ENCODE data around the gene PTH2. TPM values are rescaled to one million over a fixed set of nuclear protein-coding genes. Genes with fewer than 3 reads are reported as not detected.
"Not testable (repeated sequence)": the region's sequence is repeated elsewhere in the genome, so short reads cannot be mapped to it uniquely, and the experiment has no call there.

PTH2 gene
- polyA plus RNA-seq, 4 donors, result not detected

GRCh38 chr19:49450405-49450804 lies 27.2 kb upstream of the PTH2 start:
- DNase-seq (ENCODE audit: low read depth in 4 of 4, low spot score in 3 of 4), result no peak

GRCh38 chr19:49448432-49448786 lies 25.2 kb upstream of the PTH2 start:
- no peak for DNase-seq (ENCODE audit: low read depth in 4 of 4, low spot score in 3 of 4)

- no peak for DNase-seq (ENCODE audit: low read depth in 4 of 4, low spot score in 3 of 4)
Measured at GRCh38 chr19:49447485-49448431, 24.5 kb upstream of the PTH2 start.

GRCh38 chr19:49445997-49446396 lies 22.8 kb upstream of the PTH2 start:
- DNase-seq (ENCODE audit: low read depth in 4 of 4, low spot score in 3 of 4), result no peak

GRCh38 chr19:49444100-49444700 lies 21.0 kb upstream of the PTH2 start:
- DNase-seq (ENCODE audit: low read depth in 4 of 4, low spot score in 3 of 4), result not testable (repeated sequence)

GRCh38 chr19:49443366-49444099 lies 20.3 kb upstream of the PTH2 start:
- peak; percentile 92 to 97 (median 92) for DNase-seq (ENCODE audit: low read depth in 4 of 4, low spot score in 3 of 4)

GRCh38 chr19:49442771-49443365 lies 19.6 kb upstream of the PTH2 start:
- peak in 3 of 4 donors; percentile 65 to 75 (median 67) for DNase-seq (ENCODE audit: low read depth in 4 of 4, low spot score in 3 of 4)

- no peak for DNase-seq (ENCODE audit: low read depth in 4 of 4, low spot score in 3 of 4)
Measured at GRCh38 chr19:49442354-49442753, 19.1 kb upstream of the PTH2 start.

GRCh38 chr19:49441960-49442350 lies 18.7 kb upstream of the PTH2 start:
- no peak for DNase-seq (ENCODE audit: low read depth in 4 of 4, low spot score in 3 of 4)

GRCh38 chr19:49441210-49441959 lies 18.1 kb upstream of the PTH2 start, which contains the start of gene SLC17A7:
SLC17A7 (minus strand) TSS chr19:49441527; CDS start chr19:49441379, 148 bp downstream.
- no peak for DNase-seq (ENCODE audit: low read depth in 4 of 4, low spot score in 3 of 4)

GRCh38 chr19:49440439-49441209 lies 17.4 kb upstream of the PTH2 start:
- no peak for DNase-seq (ENCODE audit: low read depth in 4 of 4, low spot score in 3 of 4)

- DNase-seq (ENCODE audit: low read depth in 4 of 4, low spot score in 3 of 4), result no peak
Measured at GRCh38 chr19:49439836-49440235, 16.6 kb upstream of the PTH2 start.

- DNase-seq (ENCODE audit: low read depth in 4 of 4, low spot score in 3 of 4), result no peak
Measured at GRCh38 chr19:49438261-49438660, 15.0 kb upstream of the PTH2 start.

GRCh38 chr19:49437231-49437630 lies 14.0 kb upstream of the PTH2 start:
- DNase-seq (ENCODE audit: low read depth in 4 of 4, low spot score in 3 of 4), result no peak

GRCh38 chr19:49436381-49437017 lies 13.3 kb upstream of the PTH2 start:
- no peak for DNase-seq (ENCODE audit: low read depth in 4 of 4, low spot score in 3 of 4)

GRCh38 chr19:49435670-49436069 lies 12.4 kb upstream of the PTH2 start:
- no peak for DNase-seq (ENCODE audit: low read depth in 4 of 4, low spot score in 3 of 4)

- DNase-seq (ENCODE audit: low read depth in 4 of 4, low spot score in 3 of 4), result no peak
Measured at GRCh38 chr19:49434907-49435583, 11.8 kb upstream of the PTH2 start.

GRCh38 chr19:49433240-49433901 lies 10.1 kb upstream of the PTH2 start:
- no peak for DNase-seq (ENCODE audit: low read depth in 4 of 4, low spot score in 3 of 4)
